Neural cell (in vitro differentiated cells): Measurements from ENCODE around the gene FARP2. TPM values are rescaled to one million over a fixed set of nuclear protein-coding genes. Genes with fewer than 3 reads are reported as not detected.

Experiments used
- H2AFZ ChIP-seq: fragments of 200-600, 300-800 bp; sonication (generic), shearing (Covaris generic); 2 replicates; pipeline ENCODE4 v1.6.0; 2014; ENCODE audit warnings: low read depth, mild to moderate bottlenecking, antibody characterized with exemption, low read length, moderate library complexity
- H3F3A ChIP-seq: fragments of 200-600 bp; shearing (Covaris generic); 2 replicates; pipeline ENCODE4 v1.6.1; 2016; ENCODE audit warnings: mild to moderate bottlenecking, moderate library complexity, mixed read lengths, antibody characterized with exemption, low read length; ENCODE audit not compliant: insufficient read depth, poor library complexity, severe bottlenecking
- H3K27ac ChIP-seq: fragments of 200-600, 300-800 bp; sonication (generic), shearing (Covaris generic); 2 replicates; pipeline ENCODE4 v1.5.1; 2014; ENCODE audit warnings: mild to moderate bottlenecking, low read length, moderate library complexity
- H3K27me3 ChIP-seq: fragments of 300-800, 200-600 bp; sonication (generic), shearing (Covaris generic); 2 replicates; pipeline ENCODE4 v1.6.0; 2014; ENCODE audit warnings: mild to moderate bottlenecking, low read depth, low read length, moderate library complexity; ENCODE audit not compliant: insufficient read depth
- H3K36me3 ChIP-seq: fragments of 300-800, 200-600 bp; sonication (generic), shearing (Covaris generic); 2 replicates; pipeline ENCODE4 v1.5.1; 2014; ENCODE audit warnings: mild to moderate bottlenecking, antibody characterized with exemption, low read length, moderate library complexity; ENCODE audit not compliant: insufficient read depth
- H3K4me2 ChIP-seq: fragments of 300-800, 200-600 bp; sonication (generic), shearing (Covaris generic); 2 replicates; pipeline ENCODE4 v1.6.0; 2014; ENCODE audit warnings: mild to moderate bottlenecking, low read length
- H3K4me3 ChIP-seq: fragments of 300-800, 200-600 bp; sonication (generic), shearing (Covaris generic); 2 replicates; pipeline ENCODE4 v1.5.1; 2014; ENCODE audit warnings: mild to moderate bottlenecking, low read length, moderate library complexity
- H3K79me2 ChIP-seq: fragments of 200-600 bp; shearing (Covaris generic); replicated peaks from 2 replicates; pipeline ENCODE4 v1.6.0; 2014; ENCODE audit warnings: mild to moderate bottlenecking, low read length, moderate library complexity; ENCODE audit not compliant: insufficient read depth
- H3K9ac ChIP-seq: fragments of 300-800, 200-600 bp; sonication (generic), shearing (Covaris generic); 2 replicates; pipeline ENCODE4 v1.6.1; 2016; ENCODE audit warnings: mild to moderate bottlenecking, low read length, mixed read lengths
- H3K9me2 ChIP-seq: fragments of 200-600 bp; shearing (Covaris generic); 2 replicates; pipeline ENCODE4 v1.6.1; 2016; ENCODE audit warnings: mild to moderate bottlenecking, low read length, mixed read lengths; ENCODE audit not compliant: insufficient read depth
- H3K9me3 ChIP-seq: fragments of 200-600, 300-800 bp; sonication (generic), shearing (Covaris generic); 2 replicates; pipeline ENCODE4 v1.6.1; 2016; ENCODE audit warnings: mild to moderate bottlenecking, mixed run types, low read length, moderate library complexity, mixed read lengths
- H4K20me1 ChIP-seq: fragments of 200-600 bp; shearing (Covaris generic); 2 replicates; pipeline ENCODE4 v1.6.1; 2016; ENCODE audit warnings: mild to moderate bottlenecking, mixed run types; ENCODE audit not compliant: insufficient read depth
- CTCF ChIP-seq: fragments of 450-650 bp; IDR thresholded peaks from 2 replicates; pipeline ENCODE4 v1.5.1; 2014; ENCODE audit warnings: antibody characterized with exemption, mild to moderate bottlenecking, moderate library complexity; ENCODE audit not compliant: poor library complexity, severe bottlenecking
- EP300 ChIP-seq: fragments of 450-650 bp; conservative IDR thresholded peaks from 2 replicates; pipeline ENCODE4 v1.6.1; 2014; ENCODE audit warnings: antibody characterized with exemption, mild to moderate bottlenecking, moderate library complexity; ENCODE audit not compliant: poor library complexity, severe bottlenecking
- EZH2 ChIP-seq: fragments of 200-600, 300-800 bp; shearing (Covaris generic), sonication (generic); IDR thresholded peaks from 2 replicates; pipeline ENCODE4 v1.6.1; 2014; ENCODE audit warnings: antibody characterized with exemption, low read length, borderline replicate concordance, mild to moderate bottlenecking; ENCODE audit not compliant: insufficient read depth, poor library complexity, severe bottlenecking
- MXI1 ChIP-seq: fragments of 450-650 bp; conservative IDR thresholded peaks from 2 replicates; pipeline ENCODE4 v1.6.1; 2014; ENCODE audit warnings: antibody characterized with exemption, mild to moderate bottlenecking; ENCODE audit not compliant: poor library complexity, severe bottlenecking
- POLR2AphosphoS5 ChIP-seq: IDR thresholded peaks from 2 replicates; pipeline ENCODE4 v1.6.1; 2012
- RAD21 ChIP-seq: fragments of 450-650 bp; conservative IDR thresholded peaks from 2 replicates; pipeline ENCODE4 v1.6.1; 2014; ENCODE audit warnings: antibody characterized with exemption, mild to moderate bottlenecking, moderate library complexity
- REST ChIP-seq: IDR thresholded peaks from 2 replicates; pipeline ENCODE4 v1.6.1; 2012; ENCODE audit warnings: borderline replicate concordance
- SMC3 ChIP-seq: fragments of 450-650 bp; conservative IDR thresholded peaks from 2 replicates; pipeline ENCODE4 v1.6.1; 2014; ENCODE audit warnings: antibody characterized with exemption, mild to moderate bottlenecking, moderate library complexity; ENCODE audit not compliant: poor library complexity
- TAF1 ChIP-seq: IDR thresholded peaks from 2 replicates; pipeline ENCODE4 v1.6.1; 2012; ENCODE audit warnings: low read depth
- polyA plus RNA-seq: library from polyadenylated mRNA; depleted of rRNA; stranded (reverse); fragments of >200 nt; gene quantifications from 2 replicates; pipeline ENCODE4 v1.2.3, GENCODE V29; 2014

The FARP2 gene
- polyA plus RNA-seq, 1 donor from 2014 or later = 13.3 TPM

GRCh38 chr2:241350878-241351639 lies 5.0 kb upstream of the FARP2 start:
- Histone ChIP-seq H3K4me3 (no peak overlapping the region), H3K27ac (no peak overlapping the region), H3K36me3 (peaks cover 10% of the 10 kb centered on the region), H2AFZ (no peak overlapping the region), H3K9me2 (no peaks in the 10 kb centered on the region), H4K20me1 (no peaks in the 10 kb centered on the region), H3K27me3 (no peaks in the 10 kb centered on the region), H3K4me2 (no peak overlapping the region), H3F3A (no peaks in the 10 kb centered on the region), H3K9me3 (no peaks in the 10 kb centered on the region), H3K79me2 (no peaks in the 10 kb centered on the region), H3K9ac (no peak overlapping the region)
- TF ChIP-seq MXI1 = no peak
- no peak for TF ChIP-seq RAD21
- no peak for TF ChIP-seq EP300
- no peak for TF ChIP-seq REST
- no peak for TF ChIP-seq EZH2
- no peak for TF ChIP-seq POLR2AphosphoS5
- no peak for TF ChIP-seq SMC3
- TF ChIP-seq CTCF = no peak
- no peak for TF ChIP-seq TAF1

GRCh38 chr2:241351640-241352031 lies 4.4 kb upstream of the FARP2 start:
- TF ChIP-seq POLR2AphosphoS5 (no peak), REST (no peak), MXI1 (no peak), EP300 (no peak), SMC3 (no peak), EZH2 (no peak), TAF1 (no peak), RAD21 (no peak), CTCF (no peak)
- H3K36me3 ChIP-seq = peaks cover 7% of the 10 kb centered on the region
- no peak overlapping the region for H3K4me3 ChIP-seq
- H2AFZ ChIP-seq = no peak overlapping the region
- H3F3A ChIP-seq = no peaks in the 10 kb centered on the region
- no peaks in the 10 kb centered on the region for H3K27me3 ChIP-seq
- H4K20me1 ChIP-seq = no peaks in the 10 kb centered on the region
- no peaks in the 10 kb centered on the region for H3K9me3 ChIP-seq
- no peak overlapping the region for H3K9ac ChIP-seq
- no peak overlapping the region for H3K4me2 ChIP-seq
- H3K27ac ChIP-seq = no peak overlapping the region
- peaks cover 3% of the 10 kb centered on the region for H3K79me2 ChIP-seq
- no peaks in the 10 kb centered on the region for H3K9me2 ChIP-seq
